AG08395 (cell line): Measurements from ENCODE around the gene TICAM2.
A peak's percentile ranks its signal among the peaks of the same experiment; 100 is the strongest.

Experiments
- DNase-seq: peaks from one replicate; pipeline ENCODE4 v3.0.0; 2012; ENCODE audit warnings: mixed read lengths, low spot score

Gene TICAM2

DNA sequence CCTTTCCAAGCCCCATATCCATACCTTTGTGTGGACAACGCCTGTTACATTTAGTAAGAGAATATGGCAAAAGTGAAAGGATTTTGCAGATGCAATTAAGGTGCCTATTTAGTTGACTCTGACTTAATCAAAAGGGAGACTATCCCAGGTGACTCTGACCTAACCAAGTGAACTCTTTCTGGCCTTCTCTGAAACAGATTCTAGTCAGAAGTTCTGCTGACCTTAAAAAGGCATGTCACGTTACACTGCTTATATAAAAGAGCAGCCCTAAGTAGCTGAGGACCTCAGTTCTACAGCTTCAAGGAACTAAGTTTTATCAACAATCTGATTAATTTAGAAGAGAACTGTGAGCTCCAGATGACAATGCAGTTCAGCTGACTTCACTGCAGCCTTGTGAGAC lies 5.7 kb upstream of the TICAM2 start:
- DNase-seq, result no peak

GRCh38 chr5:115605436-115605835 lies 3.2 kb upstream of the TICAM2 start:
- DNase-seq, result no peak

DNA sequence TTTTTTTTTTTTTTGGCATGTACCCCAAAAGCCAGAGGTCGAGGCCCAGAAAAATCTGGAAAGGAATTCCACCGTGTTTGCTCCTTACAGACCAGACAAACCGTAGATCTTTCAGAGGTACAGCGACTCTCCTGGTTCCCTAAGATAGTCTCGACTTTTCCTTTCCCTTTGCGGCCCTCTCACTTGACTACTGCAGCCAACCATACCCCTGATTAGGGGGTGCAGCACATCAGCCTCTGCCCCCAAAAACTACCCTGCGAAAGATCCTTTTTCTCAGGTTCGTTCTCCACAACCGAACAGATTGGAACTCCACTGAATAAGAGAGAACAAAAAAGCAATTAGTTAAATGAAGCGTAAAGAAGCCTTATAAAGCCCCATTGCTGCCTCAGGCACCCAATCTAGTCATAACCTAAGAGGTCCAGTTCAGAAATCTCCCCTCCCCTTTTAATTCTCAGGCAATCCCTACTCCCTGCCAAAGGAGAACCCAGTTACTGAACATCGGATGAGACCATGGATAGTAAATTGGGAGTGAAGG lies 379 bp upstream of the TICAM2 start:
- DNase-seq, result no peak

GRCh38 chr5:115600766-115601165 lies 1.5 kb downstream of the TICAM2 start:
- DNase-seq, result no peak

DNA sequence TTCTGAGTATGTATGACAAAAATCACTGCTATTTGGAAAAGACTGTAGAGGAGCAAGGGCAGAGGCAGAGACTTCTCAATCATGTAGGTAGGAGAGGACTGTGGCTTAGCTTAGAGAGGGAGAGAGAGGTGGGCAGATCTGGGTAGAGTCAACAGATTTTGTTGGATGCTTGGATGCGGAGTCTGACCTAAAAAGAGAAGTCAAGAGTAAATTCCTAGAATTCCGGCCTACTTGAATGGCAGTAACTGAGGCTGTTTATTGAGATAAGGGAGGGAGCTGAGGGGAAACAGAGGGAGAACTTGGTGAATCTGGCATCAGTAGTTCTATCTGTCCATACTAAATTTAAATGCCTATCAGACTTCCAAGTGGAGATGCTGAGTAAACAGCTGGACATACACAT lies 2.4 kb downstream of the TICAM2 start:
- no peak for DNase-seq

- DNase-seq, result peak; percentile 60
Observed at GRCh38 chr5:115599502-115599901, 2.8 kb downstream of the TICAM2 start.

DNA sequence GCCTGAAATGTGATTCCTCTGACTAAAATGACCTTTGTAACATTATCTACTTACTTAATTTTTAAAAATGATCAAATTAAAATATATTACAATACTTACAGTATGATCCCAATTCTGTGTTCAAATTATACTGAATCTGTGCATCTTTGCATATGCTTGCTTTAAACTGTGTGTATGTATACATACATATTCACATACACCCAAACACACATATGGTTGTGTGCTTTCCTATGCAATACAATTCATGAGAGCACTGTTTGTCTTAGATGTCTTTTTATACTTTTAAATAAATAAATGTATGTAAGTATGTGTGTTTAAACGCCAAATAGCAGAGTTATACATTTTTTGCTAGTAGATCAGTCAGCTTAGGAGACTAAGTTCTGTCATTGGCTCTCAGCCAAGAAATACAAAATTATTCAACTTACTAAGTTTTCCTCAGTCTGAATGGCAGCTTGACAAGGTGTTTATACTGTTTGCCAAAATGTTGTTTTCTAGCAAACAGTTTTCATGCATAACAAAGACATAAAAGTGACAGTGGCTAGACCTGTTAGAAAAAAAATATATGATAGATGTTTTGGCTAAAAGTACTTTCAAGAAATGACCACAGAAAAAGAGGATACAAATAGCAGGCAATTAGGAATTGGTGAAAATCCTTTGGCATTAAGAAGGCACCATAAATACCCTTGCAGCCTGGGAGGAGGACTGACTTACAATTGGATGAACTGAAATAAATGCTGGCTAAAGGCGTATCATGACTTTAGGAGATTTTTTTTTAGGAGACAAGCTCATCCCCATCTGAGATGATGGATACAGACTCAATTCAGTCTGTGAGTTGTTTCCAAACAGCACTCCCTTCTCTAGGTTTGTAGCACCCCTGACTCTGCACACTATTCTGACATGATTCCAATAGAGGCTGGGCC lies 7.9 kb downstream of the TICAM2 start:
- no peak for DNase-seq

- DNase-seq, result no peak
Observed at GRCh38 chr5:115589043-115589442, 13.2 kb downstream of the TICAM2 start.

GRCh38 chr5:115588640-115589039 lies 13.6 kb downstream of the TICAM2 start:
- DNase-seq, result no peak

DNA sequence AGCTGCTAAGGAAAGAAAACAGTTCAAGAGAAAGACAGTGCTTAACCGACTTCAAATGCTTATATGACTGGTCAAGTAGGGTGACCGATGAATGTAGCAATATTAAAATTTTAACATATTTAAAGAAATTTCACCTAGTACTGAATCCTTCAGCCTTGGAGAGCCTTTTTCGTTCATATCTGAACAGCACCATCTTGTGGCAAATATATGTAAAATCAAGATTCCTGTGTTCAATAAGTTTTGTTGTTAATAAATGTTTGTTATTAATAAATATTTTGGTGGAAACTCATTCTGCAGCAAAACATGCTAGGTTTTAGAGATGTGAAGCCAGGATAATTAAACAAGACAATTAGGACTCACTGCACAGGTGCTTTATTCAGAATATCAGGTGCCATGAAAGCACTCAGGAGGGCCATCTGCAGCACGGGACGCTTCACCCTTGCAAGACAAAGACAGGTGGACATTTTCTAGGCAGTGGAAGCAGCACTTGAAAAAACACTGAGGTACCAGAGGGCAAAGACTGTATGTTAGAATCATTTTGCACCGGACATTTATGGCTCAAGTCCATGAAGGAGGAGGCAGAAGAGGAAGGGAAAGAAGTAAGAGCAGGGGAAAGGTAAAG lies 15.6 kb downstream of the TICAM2 start:
- DNase-seq, result peak; percentile 31

DNA sequence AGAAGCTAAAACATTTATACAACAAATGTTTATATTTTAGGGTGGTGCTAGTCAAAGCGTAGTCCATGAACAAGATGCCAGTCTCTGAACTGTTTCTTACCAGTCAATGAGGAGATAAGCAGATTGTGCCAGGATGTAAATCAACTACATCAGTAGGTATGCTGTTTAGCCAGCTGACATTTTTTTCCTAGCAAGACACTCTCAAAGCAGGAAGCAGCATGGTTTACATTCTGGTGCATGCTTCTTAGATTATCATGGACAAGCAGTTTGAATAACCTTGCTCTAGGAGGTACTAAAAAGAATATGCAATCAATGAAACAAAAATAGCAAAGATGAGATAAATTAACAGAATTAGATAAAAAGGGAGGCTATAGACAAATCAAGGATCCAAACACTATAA lies 17.0 kb downstream of the TICAM2 start:
- DNase-seq, result no peak

GRCh38 chr5:115584501-115584900 lies 17.8 kb downstream of the TICAM2 start:
- DNase-seq, result no peak

DNA sequence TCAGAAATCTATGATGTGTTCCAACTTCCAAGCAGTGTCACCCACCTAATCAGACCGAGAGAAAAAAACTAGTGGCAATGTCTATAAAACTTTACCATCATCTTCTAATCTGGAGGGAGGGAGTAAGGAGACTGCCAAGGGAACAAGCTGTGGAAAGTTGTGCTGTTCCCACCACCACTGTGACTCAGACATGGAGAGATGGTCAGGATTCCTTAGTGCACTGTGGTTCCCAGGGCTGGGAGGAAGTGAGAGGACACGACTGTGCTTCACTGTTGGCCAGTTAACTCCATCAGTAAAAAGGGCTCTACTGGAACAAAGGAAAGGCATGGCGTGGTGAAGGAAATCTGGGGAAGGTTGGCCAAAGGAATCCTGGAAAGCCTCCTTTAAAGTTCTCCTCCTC lies 18.8 kb downstream of the TICAM2 start:
- DNase-seq, result peak; percentile 90

GRCh38 chr5:115580941-115581340 lies 21.3 kb downstream of the TICAM2 start:
- no peak for DNase-seq

- no peak for DNase-seq
Observed at GRCh38 chr5:115579747-115580173, 22.5 kb downstream of the TICAM2 start.

DNA sequence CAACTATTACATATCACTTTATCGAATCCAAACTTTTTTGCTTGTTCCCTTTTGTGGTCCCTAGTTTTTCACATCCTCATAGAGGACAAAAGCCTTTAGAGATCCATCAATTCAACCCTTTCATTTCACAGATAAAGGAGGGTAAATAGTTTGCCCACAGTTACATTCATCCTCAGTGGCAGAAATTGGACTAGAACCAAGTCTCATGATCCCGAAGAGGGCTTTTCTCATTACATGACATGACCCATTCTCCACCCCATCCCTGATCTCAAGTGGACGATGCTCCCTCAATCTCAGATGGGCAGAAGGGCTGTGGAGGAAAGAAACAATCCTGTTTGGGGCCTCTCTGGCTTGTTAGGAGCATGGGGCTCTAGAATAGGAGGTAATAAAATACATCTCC lies 23.1 kb downstream of the TICAM2 start:
- no peak for DNase-seq

- DNase-seq, result no peak
Observed at GRCh38 chr5:115578657-115579056, 23.6 kb downstream of the TICAM2 start.

DNA sequence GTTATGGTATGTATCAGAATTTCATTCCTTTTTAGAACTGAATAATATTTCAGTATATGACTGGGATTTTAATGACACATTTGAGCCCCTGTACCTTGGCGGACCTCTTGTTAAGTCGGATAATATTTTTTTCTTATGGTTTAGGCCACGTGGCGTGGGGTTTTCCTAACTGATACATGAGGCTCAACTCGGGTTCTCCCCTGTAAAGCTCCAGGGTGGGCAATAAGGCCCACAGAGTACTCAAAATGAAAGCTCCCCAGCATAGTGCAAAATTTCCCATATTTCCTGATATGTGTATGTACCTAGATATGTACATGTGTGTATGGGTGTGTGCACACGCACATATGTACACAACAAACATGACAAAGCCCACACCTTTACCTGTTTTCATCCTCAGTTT lies 24.5 kb downstream of the TICAM2 start:
- no peak for DNase-seq

- DNase-seq, result no peak
Observed at GRCh38 chr5:115577329-115577728, 24.9 kb downstream of the TICAM2 start.

GRCh38 chr5:115575167-115576070 lies 26.9 kb downstream of the TICAM2 start:
- peak; percentile 46 for DNase-seq

DNA sequence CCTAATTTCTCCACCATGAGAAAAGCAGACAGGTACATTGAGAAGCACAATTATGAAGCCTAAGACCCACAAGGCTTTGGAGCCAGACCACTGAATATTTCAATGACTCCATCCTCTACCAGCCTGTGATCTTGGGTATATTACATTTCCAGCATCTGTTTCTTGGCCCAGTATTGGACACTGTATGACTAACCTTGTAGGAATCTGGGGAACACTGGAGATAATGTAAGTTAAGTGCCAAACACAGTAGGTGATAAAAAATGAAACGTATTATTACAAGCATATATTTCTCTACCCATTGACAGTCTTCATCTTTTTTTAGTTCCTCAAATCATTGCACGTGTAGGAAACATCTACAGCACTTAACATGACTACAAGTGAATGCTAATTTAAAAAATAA lies 29.1 kb downstream of the TICAM2 start:
- DNase-seq, result peak; percentile 25

- DNase-seq, result no peak
Observed at GRCh38 chr5:115571441-115571878, 30.8 kb downstream of the TICAM2 start.
